NCI-H2107 (cell line): ENCODE data around the gene TMEM235.
"Not testable (repeated sequence)": the region's sequence is repeated elsewhere in the genome, so short reads cannot be mapped to it uniquely, and the experiment has no call there.

Source experiments
- DNase-seq: peaks from one replicate; lab custom pipeline; 2025; lab: John Stamatoyannopoulos, UW

TMEM235 gene

GRCh38 chr17:78219396-78220150 is 11.9 kb upstream of the TMEM235 start:
- DNase-seq, result peak; percentile 69

GRCh38 chr17:78223061-78223460 is 8.4 kb upstream of the TMEM235 start:
- DNase-seq, result no peak

DNA sequence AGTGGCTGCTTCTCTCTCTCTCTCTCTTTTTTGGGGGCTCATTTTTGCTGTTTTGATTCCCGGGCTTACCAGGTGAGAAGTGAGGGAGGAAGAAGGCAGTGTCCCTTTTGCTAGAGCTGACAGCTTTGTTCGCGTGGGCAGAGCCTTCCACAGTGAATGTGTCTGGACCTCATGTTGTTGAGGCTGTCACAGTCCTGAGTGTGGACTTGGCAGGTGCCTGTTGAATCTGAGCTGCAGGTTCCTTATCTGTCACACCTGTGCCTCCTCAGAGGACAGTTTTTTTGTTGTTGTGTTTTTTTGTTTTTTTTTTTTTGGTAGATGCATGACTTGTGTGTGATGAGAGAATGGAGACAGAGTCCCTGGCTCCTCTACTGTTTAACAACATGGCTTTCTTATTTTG is 7.7 kb upstream of the TMEM235 start:
- no peak for DNase-seq

DNA sequence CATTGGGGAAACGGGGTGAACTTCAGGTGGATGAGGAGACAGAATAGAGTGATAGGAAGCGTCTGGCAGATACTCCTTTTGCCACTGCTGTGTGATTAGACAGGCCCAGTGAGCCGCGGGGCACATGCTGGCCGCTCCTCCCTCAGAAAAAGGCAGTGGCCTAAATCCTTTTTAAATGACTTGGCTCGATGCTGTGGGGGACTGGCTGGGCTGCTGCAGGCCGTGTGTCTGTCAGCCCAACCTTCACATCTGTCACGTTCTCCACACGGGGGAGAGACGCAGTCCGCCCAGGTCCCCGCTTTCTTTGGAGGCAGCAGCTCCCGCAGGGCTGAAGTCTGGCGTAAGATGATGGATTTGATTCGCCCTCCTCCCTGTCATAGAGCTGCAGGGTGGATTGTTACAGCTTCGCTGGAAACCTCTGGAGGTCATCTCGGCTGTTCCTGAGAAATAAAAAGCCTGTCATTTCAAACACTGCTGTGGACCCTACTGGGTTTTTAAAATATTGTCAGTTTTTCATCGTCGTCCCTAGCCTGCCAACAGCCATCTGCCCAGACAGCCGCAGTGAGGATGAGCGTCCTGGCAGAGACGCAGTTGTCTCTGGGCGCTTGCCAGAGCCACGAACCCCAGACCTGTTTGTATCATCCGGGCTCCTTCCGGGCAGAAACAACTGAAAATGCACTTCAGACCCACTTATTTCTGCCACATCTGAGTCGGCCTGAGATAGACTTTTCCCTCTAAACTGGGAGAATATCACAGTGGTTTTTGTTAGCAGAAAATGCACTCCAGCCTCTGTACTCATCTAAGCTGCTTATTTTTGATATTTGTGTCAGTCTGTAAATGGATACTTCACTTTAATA is 7.0 kb upstream of the TMEM235 start:
- DNase-seq, result no peak

DNA sequence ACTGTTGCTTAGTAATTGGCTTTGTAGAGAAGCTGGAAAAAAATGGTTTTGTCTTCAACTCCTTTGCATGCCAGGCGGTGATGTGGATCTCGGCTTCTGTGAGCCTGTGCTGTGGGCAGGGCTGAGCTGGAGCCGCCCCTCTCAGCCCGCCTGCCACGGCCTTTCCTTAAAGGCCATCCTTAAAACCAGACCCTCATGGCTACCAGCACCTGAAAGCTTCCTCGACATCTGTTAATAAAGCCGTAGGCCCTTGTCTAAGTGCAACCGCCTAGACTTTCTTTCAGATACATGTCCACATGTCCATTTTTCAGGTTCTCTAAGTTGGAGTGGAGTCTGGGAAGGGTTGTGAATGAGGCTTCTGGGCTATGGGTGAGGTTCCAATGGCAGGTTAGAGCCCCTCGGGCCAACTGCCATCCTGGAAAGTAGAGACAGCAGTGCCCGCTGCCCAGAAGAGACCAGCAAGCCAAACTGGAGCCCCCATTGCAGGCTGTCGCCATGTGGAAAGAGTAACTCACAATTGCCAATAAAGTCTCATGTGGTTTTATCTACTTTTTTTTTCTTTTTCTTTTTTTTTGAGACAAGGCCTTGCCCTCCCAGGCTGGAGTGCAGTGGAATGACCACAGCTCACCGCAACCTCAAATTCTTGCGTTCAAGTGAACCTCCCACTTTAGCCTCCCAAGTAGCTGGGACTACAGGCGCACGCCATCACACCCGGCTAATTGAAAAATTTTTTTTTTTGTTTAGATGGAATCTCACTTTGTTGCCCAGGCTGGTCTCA is 6.2 kb upstream of the TMEM235 start:
- DNase-seq, result no peak

DNA sequence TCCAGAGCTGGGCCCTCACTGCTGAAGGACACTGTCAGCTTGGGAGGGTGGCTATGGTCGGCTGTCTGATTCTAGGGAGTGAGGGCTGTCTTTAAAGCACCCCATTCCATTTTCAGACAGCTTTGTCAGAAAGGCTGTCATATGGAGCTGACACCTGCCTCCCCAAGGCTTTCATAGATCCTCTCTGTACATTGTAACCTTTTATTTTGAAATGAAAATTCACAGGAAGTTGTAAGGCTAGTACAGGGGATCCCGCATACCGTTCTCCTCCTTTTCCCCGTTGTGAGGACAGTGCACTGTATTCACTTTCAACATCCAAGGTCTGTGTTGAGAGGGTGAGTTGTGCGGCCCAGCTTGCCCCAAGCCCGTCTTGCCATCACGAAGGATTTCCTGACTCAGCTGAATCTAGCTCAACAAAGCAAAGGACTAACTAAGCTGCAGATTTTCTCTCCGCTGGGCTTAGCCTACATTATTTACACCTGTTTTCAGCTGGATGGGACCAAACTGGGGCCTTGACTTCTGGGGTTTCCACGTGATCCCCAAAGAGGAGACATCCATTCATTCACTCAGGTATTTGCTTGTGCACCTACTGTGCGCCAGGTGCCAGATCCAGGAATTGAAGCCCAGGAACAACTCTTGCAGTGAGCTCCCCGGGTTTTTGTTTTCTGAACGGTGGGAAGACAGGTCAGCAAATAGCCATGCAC is 5.2 kb upstream of the TMEM235 start:
- DNase-seq, result no peak

- DNase-seq, result no peak
Observed at GRCh38 chr17:78226759-78227454, 4.5 kb upstream of the TMEM235 start.

- DNase-seq, result no peak
Observed at GRCh38 chr17:78227455-78227916, 3.9 kb upstream of the TMEM235 start.

- DNase-seq, result no peak
Observed at GRCh38 chr17:78228176-78228575, 3.3 kb upstream of the TMEM235 start.

GRCh38 chr17:78230252-78230962 is 1.0 kb upstream of the TMEM235 start:
- no peak for DNase-seq

DNA sequence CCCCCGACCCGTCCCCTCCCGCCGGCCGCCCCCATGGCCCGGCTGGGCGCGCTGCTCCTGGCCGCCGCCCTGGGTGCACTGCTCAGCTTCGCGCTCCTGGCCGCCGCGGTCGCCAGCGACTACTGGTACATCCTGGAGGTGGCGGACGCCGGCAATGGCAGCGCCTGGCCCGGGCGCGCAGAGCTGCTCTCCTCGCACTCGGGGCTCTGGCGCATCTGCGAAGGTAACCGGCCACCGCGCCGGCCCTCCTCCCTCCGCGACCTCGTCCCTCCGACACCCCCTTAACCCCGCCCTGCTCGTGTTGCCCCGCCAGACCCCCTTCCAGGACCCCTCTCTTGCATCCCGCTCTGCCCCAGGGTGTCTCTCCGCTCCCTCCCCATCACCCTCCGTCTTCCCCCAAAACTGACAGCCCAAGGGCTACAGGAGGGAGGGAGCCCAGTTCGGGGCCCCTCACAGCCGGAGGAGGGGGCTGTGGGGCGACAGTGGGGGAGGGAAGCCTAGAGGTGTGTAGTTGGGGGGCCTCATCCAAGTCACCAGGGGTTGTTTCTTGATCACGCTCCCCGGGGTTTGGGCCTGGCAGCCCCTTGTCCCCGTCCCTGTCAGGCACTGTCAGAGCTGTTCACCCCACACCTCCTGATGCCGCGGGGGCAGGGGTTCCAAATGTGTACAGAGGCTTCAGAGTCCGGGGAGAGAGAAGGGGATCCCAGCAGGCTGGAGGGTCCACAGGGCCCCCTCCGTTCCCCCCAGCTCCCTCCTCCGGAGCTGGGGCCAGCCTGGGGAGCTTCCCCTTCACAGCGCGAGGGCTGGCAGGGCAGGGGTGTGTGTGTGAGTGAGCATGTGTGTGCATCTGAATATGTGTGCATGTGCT is 794 bp downstream of the TMEM235 start:
- no peak for DNase-seq

- DNase-seq, result no peak
Observed at GRCh38 chr17:78232859-78233173, 1.4 kb downstream of the TMEM235 start.

DNA sequence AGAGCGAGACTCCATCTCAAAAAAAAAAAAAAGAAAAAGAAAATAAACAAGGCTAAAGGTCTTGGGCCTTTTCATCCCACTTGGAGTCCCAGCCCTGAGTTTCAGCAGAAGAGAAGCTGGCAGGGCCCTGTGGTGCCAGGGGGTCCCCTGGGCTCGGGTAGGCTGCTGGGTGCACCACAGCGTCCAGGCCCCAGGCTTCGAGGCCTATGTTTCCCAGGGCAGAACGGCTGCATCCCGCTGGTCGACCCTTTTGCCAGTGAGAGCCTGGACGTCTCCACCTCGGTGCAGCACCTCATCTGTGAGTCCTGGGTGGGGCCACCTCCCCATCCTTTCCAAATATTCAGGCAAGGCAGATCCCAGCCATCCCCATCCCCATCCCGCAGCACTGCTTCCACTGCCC is 2.2 kb downstream of the TMEM235 start:
- DNase-seq, result no peak

DNA sequence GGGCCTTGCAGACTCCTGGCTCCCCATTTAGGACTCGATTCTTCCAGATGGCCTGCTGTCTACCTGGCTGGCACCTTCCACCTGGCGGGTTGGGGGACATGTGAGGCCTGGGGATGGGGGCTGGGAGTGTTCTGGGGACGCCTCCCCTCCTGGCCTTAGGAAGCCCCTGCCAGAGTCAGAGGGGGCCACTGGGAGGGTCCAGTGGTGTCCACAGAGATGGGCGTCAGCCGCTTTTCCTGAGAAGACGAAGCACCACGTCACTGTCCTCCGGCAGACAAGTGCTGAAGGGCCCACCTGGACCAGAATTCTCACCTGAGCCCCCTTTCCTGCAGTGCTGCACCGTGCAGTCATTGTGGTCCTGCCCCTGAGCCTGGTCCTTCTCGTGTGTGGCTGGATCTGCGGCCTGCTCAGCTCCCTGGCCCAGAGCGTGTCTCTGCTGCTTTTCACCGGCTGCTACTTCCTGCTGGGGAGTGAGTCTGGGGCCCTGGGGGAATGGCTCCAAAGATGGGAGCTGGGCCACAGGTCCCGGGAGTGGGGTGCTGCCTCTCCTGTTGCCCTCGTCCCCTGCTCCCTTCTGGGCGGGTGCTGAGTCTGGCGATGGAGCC is 2.9 kb downstream of the TMEM235 start:
- DNase-seq, result no peak

- not testable (repeated sequence) for DNase-seq
Observed at GRCh38 chr17:78235022-78235421, 3.6 kb downstream of the TMEM235 start.

- DNase-seq, result no peak
Observed at GRCh38 chr17:78235885-78236284, 4.5 kb downstream of the TMEM235 start.

DNA sequence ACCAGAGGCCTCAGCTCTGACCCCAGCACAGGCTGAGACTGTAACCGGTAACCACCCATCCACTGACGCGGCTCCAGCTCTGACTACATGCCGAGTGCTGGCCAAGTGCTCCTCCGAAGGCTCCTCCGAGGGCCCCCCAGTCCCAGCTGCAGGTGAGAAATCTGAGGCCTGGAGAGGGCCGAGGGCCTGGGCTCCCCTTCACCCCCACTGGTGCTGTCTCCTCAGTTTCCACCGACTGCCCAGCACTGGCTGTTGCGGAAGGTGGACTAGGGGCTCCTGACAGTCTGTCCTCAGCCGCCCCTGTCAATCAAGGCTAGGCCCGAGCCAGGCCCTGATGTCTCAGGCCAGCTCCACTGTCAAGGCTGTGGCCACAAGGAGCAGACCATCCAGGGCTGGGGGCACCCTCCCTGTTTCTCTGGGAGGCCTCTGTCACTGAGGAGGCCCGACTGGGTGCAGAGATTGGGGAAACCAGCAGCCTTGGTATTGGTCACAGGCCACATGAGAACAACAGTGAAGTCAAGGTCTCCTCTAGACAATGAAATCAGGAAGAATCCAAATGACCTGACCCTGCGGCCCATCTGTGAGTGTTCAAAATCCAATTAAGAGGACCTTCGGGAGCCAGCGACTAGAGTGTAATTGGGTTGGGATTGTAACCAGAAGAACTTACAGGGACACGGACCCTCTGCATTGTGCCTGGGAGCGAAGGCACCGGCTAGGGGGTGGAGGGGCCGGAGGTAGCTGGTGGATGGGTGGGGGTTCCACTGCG is 5.1 kb downstream of the TMEM235 start:
- no peak for DNase-seq

- DNase-seq, result no peak
Observed at GRCh38 chr17:78237401-78238012, 6.1 kb downstream of the TMEM235 start.
